NCI-H2227 (cell line): Measurements from ENCODE around the gene PELI3.
"Not testable (repeated sequence)": the region's sequence is repeated elsewhere in the genome, so short reads cannot be mapped to it uniquely, and the experiment has no call there.

Source experiments
- DNase-seq: peaks from one replicate; lab custom pipeline; 2025; ENCODE audit not compliant: unreplicated experiment; lab: John Stamatoyannopoulos, UW

The PELI3 gene

GRCh38 chr11:66466225-66467033 lies at the start of gene PELI3:
Gene PELI3, plus strand, starts transcription at chr11:66466905. Its CDS starts 1,224 bp downstream, at chr11:66468129.
- DNase-seq: peak; percentile 96

GRCh38 chr11:66417000-66417399 lies 49.7 kb upstream of the PELI3 start:
- DNase-seq: peak; percentile 83

- DNase-seq: peak; percentile 85
Measured at GRCh38 chr11:66418168-66418985, 48.3 kb upstream of the PELI3 start.

GRCh38 chr11:66418986-66419308 lies 47.8 kb upstream of the PELI3 start:
- DNase-seq: no peak

GRCh38 chr11:66419825-66420224 lies 46.9 kb upstream of the PELI3 start:
- DNase-seq: peak; percentile 63

- DNase-seq: peak; percentile 95
Measured at GRCh38 chr11:66420671-66421476, 45.8 kb upstream of the PELI3 start, which contains the start of gene NPAS4. Gene NPAS4, plus strand, starts transcription at chr11:66421035. Its CDS starts 145 bp downstream, at chr11:66421180.

GRCh38 chr11:66421492-66422205 lies 45.1 kb upstream of the PELI3 start:
- DNase-seq: peak; percentile 26

- no peak for DNase-seq
Measured at GRCh38 chr11:66426314-66426713, 40.4 kb upstream of the PELI3 start.

- no peak for DNase-seq
Measured at GRCh38 chr11:66428933-66429332, 37.8 kb upstream of the PELI3 start.

- peak; percentile 89 for DNase-seq
Measured at GRCh38 chr11:66429983-66430602, 36.6 kb upstream of the PELI3 start.

GRCh38 chr11:66431287-66431686 lies 35.4 kb upstream of the PELI3 start:
- not testable (repeated sequence) for DNase-seq

- DNase-seq: not testable (repeated sequence)
Measured at GRCh38 chr11:66431871-66432329, 34.8 kb upstream of the PELI3 start.

- DNase-seq: no peak
Measured at GRCh38 chr11:66432597-66432996, 34.1 kb upstream of the PELI3 start.

- no peak for DNase-seq
Measured at GRCh38 chr11:66437979-66438503, 28.7 kb upstream of the PELI3 start.

GRCh38 chr11:66438504-66439466 lies 27.9 kb upstream of the PELI3 start, which contains the start of gene MRPL11:
Gene MRPL11, minus strand, starts transcription at chr11:66438848. Its CDS starts 94 bp downstream, at chr11:66438754.
- DNase-seq: peak; percentile 96

- not testable (repeated sequence) for DNase-seq
Measured at GRCh38 chr11:66440101-66440939, 26.4 kb upstream of the PELI3 start.

- not testable (repeated sequence) for DNase-seq
Measured at GRCh38 chr11:66440940-66441282, 25.8 kb upstream of the PELI3 start.

GRCh38 chr11:66443602-66444001 lies 23.1 kb upstream of the PELI3 start:
- DNase-seq: no peak
